ENCODE results near the gene UBN1. TPM values are rescaled to one million over a fixed set of nuclear protein-coding genes. Genes with fewer than 3 reads are reported as not detected.

Gene UBN1
- total RNA-seq, 1 donor from 2014 or later: 42.1 TPM

Other genes starting within 250 kb of the UBN1 start
- gene UBALD1, start 232.6 kb upstream of the UBN1 start, total RNA-seq: 27.5 TPM
- 27.9 TPM for gene MGRN1, start 222.7 kb upstream of the UBN1 start, total RNA-seq
- 52.8 TPM for gene NUDT16L1, start 153.9 kb upstream of the UBN1 start, total RNA-seq
- 9.1 TPM for gene ANKS3, start 113.2 kb upstream of the UBN1 start, total RNA-seq
- gene DNAAF8, start 112.9 kb upstream of the UBN1 start, total RNA-seq: 1.2 TPM
- 4.8 TPM for gene ZNF500, start 80.3 kb upstream of the UBN1 start, total RNA-seq
- not detected for gene SEPTIN12, start 59.1 kb upstream of the UBN1 start, total RNA-seq
- gene SMIM22, start 52.1 kb upstream of the UBN1 start, total RNA-seq: not detected
- gene ROGDI, start 44.8 kb upstream of the UBN1 start, total RNA-seq: 110 TPM
- 93.3 TPM for gene GLYR1, start 193 bp upstream of the UBN1 start, total RNA-seq
- 14.9 TPM for gene PPL, start 89.7 kb downstream of the UBN1 start, total RNA-seq
- 26.2 TPM for gene SEC14L5, start 110.8 kb downstream of the UBN1 start, total RNA-seq
- 7.1 TPM for gene NAGPA, start 186.5 kb downstream of the UBN1 start, total RNA-seq
- gene C16orf89, start 218.5 kb downstream of the UBN1 start, total RNA-seq: 6.1 TPM
- 8.5 TPM for gene ALG1, start 224.4 kb downstream of the UBN1 start, total RNA-seq